Measurements from ENCODE around the gene FOXN3. TPM values are rescaled to one million over a fixed set of nuclear protein-coding genes. Genes with fewer than 3 reads are reported as not detected.

The FOXN3 gene
- total and polyA plus RNA-seq, 10 of the 15 experiments (the other 5 are each of a cell fraction or from before 2014, with no cell fraction given) = 4.5 to 68.9 (median 29.7) TPM

GRCh38 chr14:89348722-89349121, 68.3 kb downstream of the FOXN3 start:
- H3K36me3 ChIP-seq (ENCODE audit: control insufficient read depth in 2 of 2, insufficient read depth in 2 of 2, low read length in 1 of 2) = peaks cover 3 to 23% of the 10 kb centered on the region in 2 experiments
- no peak for DNase-seq (ENCODE audit: low read depth, low spot score)
- H3K4me3 ChIP-seq = no peak overlapping the region
- no peak for FAIRE-seq
- 98% methylated on average over 5 of the region's 5 CpGs for WGBS (ENCODE audit: insufficient coverage, insufficient replicate concordance, low lambda C conversion rate, missing lambda C conversion rate)
- SMC1A ChIA-PET (ENCODE audit: uncharacterized antibody, unreplicated experiment) = interaction anchor here (0.9 to 1.8 kb wide), 6 partner anchors 8 to 43 kb away, joined by 3 to 6 read pairs (median 4); no protein-coding TSS in a partner anchor
- no peak overlapping the region for H2AFZ ChIP-seq (ENCODE audit: control insufficient read depth, low read depth, low read length)
- H3K79me2 ChIP-seq (ENCODE audit: control insufficient read depth, insufficient read depth, low read length) = peaks cover 26% of the 10 kb centered on the region
- RAD21 ChIA-PET (ENCODE audit: unreplicated experiment) = no interaction called here
- H3K27me3 ChIP-seq (replicated peaks in 1 of 2; ENCODE audit: control insufficient read depth in 2 of 2, insufficient read depth in 2 of 2, low read length in 1 of 2) = no peaks in the 10 kb centered on the region
- CTCF ChIA-PET = interaction anchor here (1.2 kb wide), 1 partner anchor 10 kb away, joined by 3 read pairs; no protein-coding TSS in a partner anchor
- POLR2A ChIA-PET = no interaction called here
- no peak for ATAC-seq
- H3K4me1 ChIP-seq (ENCODE audit: control insufficient read depth, insufficient read depth, low read length) = peaks cover 24% of the 10 kb centered on the region
- H3K9ac ChIP-seq (ENCODE audit: control insufficient read depth, insufficient read depth, low read length) = no peak overlapping the region
- intact Hi-C loops (cut with micrococcal nuclease; ENCODE audit: unreplicated experiment) = no loop called here
- H3K27ac ChIP-seq (ENCODE audit: control insufficient read depth, insufficient read depth) = no peak overlapping the region
- H3K9me3 ChIP-seq (replicated peaks; ENCODE audit: control insufficient read depth, insufficient read depth, low read length) = no peaks in the 10 kb centered on the region; the same call in 2 of the 3 replicates
- no TSS peak for BruUV-seq (replicated peaks)
- TF ChIP-seq ZZZ3 (IDR thresholded peaks at IDR 0.05; ENCODE audit: control insufficient read depth, insufficient read length, low read depth) (no peak), PAX5 (IDR thresholded peaks at IDR 0.05; ENCODE audit: borderline replicate concordance, low read depth, low read length) (no peak), USF2 (IDR thresholded peaks at IDR 0.05; ENCODE audit: borderline replicate concordance, low read depth, low read length) (no peak), SP1 (IDR thresholded peaks at IDR 0.05; ENCODE audit: low read depth, low read length) (no peak), HDGF (IDR thresholded peaks at IDR 0.05) (no peak), CHD4 (IDR thresholded peaks at IDR 0.05) (no peak)
- no peak overlapping the region for H3K4me2 ChIP-seq (ENCODE audit: control insufficient read depth, insufficient read depth)
- H4K20me1 ChIP-seq (ENCODE audit: control insufficient read depth, insufficient read depth) = no peaks in the 10 kb centered on the region
- in situ Hi-C loops (cut with MboI) = no loop called here

DNA sequence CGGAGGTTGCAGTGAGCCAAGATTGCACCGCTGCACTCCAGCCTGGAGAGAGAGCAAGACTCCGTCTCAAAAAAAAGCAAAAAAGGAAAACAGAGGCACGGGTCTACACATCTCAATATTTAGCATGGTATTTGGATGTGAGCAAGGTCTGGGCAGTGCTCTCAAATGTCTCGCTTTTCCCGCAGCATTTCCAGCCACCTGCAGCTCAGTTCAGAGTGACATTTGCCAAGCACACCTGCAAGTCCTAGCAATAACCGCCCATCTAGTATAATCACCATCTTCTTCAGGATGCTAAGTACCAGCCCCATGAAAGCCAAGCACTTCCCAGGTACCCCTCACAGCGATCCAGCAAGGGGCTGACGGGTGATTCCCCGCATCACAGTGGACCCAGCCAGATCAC, 69.1 kb downstream of the FOXN3 start:
- intact Hi-C loops (cut with micrococcal nuclease; ENCODE audit: unreplicated experiment) = no loop called here
- no TSS peak for BruUV-seq (replicated peaks)
- no peaks in the 10 kb centered on the region for H3K27me3 ChIP-seq (replicated peaks in 1 of 2; ENCODE audit: control insufficient read depth in 2 of 2, insufficient read depth in 2 of 2, low read length in 1 of 2)
- FAIRE-seq (no peak), DNase-seq (ENCODE audit: low read depth, low spot score) (no peak), ATAC-seq (no peak)
- H3K4me1 ChIP-seq (ENCODE audit: control insufficient read depth, insufficient read depth, low read length) = peaks cover 17% of the 10 kb centered on the region
- H3K9me3 ChIP-seq (replicated peaks; ENCODE audit: control insufficient read depth, insufficient read depth, low read length) = no peaks in the 10 kb centered on the region; the same call in 2 of the 3 replicates
- ChIA-PET SMC1A (ENCODE audit: uncharacterized antibody, unreplicated experiment) (interaction anchor here (1.3 to 1.8 kb wide), 2 partner anchors 13 to 36 kb away, joined by 3 to 5 read pairs; no protein-coding TSS in a partner anchor), CTCF (no interaction called here), POLR2A (interaction anchor here (1.0 kb wide), 1 partner anchor 67 kb away, joined by 3 read pairs; no protein-coding TSS in a partner anchor), RAD21 (ENCODE audit: unreplicated experiment) (no interaction called here)
- no peak overlapping the region for H3K27ac ChIP-seq (ENCODE audit: control insufficient read depth, insufficient read depth)
- no peak overlapping the region for H2AFZ ChIP-seq (ENCODE audit: control insufficient read depth, low read depth, low read length)
- H3K36me3 ChIP-seq (ENCODE audit: control insufficient read depth in 2 of 2, insufficient read depth in 2 of 2, low read length in 1 of 2) = peaks cover 3 to 23% of the 10 kb centered on the region in 2 experiments
- TF ChIP-seq EP300 (IDR thresholded peaks at IDR 0.05; ENCODE audit: borderline replicate concordance in 1 of 2, control insufficient read depth in 1 of 2, low read depth in 2 of 2, low read length in 2 of 2) (no peak), GABPA (IDR thresholded peaks at IDR 0.05; ENCODE audit: low read depth) (no peak), RAD51 (IDR thresholded peaks at IDR 0.05) (no peak)
- in situ Hi-C loops (cut with MboI) = no loop called here
- peaks cover 26% of the 10 kb centered on the region for H3K79me2 ChIP-seq (ENCODE audit: control insufficient read depth, insufficient read depth, low read length)
- no peaks in the 10 kb centered on the region for H4K20me1 ChIP-seq (ENCODE audit: control insufficient read depth, insufficient read depth)
- whole genome bisulfite sequencing (ENCODE audit: insufficient coverage, insufficient replicate concordance, low lambda C conversion rate, missing lambda C conversion rate) = 99% methylated on average over 10 of the region's 10 CpGs
- no peak overlapping the region for H3K4me2 ChIP-seq (ENCODE audit: control insufficient read depth, insufficient read depth)
- no peak overlapping the region for H3K9ac ChIP-seq (ENCODE audit: control insufficient read depth, insufficient read depth, low read length)
- no peak overlapping the region for H3K4me3 ChIP-seq
